Stimulated activated CD8-positive, alpha-beta memory T cell treated with anti-CD3 and anti-CD28 coated beads, Interleukin-2, amount 100 ng/mL, for 1 hour (primary cell): ENCODE results near the gene ZNF277.
A peak's percentile ranks its signal among the peaks of the same experiment; 100 is the strongest.

Source experiments
- DNase-seq, 2 donors: peaks; one replicate each; pipeline ENCODE4 v3.0.0-alpha.2; 2020; ENCODE audit warnings: low read depth in 2 of 2

The ZNF277 gene

GRCh38 chr7:112350585-112350984, 144.1 kb downstream of the ZNF277 start:
- DNase-seq = no peak

DNA sequence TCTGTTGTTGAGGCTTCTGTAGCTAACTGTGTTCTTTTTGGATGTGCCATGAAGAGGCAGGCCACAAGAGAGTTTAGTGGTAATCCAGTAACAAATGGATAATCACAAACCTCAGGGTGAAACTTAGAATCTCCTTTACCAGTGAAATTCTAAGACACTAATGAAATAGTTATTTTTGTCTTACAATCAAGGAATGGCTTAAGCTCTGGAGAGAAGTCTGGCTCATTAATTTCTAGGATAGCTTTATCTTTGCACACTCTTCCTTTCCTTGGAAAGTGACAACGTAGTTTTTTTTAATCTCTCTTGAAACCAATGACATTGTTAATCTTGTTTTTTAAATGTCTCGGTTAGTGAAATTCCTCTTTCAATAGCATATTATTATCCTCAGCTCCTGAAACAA, 150.1 kb downstream of the ZNF277 start:
- no peak for DNase-seq

GRCh38 chr7:112357136-112357535, 150.6 kb downstream of the ZNF277 start:
- no peak for DNase-seq

DNA sequence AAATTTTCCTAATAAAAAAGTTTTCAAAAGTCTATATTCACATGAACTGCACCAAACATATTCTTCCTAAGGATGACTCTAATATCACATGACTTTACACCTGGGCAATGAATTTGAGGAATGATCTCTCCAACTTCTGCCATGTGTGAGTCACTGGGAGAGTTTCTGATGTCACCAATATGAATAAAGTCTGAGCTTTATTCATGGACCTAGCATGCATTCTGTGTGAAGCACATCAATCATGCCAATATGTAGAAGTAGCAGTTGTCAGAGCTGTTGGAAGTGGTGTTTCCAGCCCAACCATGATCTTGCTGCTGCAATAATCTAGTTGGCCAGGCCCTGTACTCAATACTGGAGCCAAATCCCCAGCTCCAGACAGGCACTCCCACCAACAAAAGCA, 152.0 kb downstream of the ZNF277 start:
- DNase-seq = no peak

DNA sequence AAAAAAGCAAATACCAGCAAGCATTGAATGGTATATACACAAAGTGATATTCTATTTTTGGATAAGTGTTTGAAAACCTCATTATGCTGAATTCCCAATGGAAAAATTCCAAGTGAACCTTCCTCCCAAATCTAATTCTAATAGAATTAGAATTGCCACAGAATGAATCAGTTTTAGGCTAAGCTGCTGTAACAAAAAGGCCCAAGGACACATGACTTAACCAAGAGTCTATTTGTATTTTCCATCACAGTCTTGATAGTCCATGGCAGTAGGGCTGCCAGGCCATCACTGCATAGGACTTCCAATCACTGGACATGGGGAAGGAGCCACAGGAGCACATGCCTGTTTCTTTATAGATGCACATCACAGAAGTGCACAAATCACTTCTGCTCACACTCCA, 152.6 kb downstream of the ZNF277 start:
- DNase-seq = no peak

GRCh38 chr7:112360681-112361080, 154.2 kb downstream of the ZNF277 start:
- no peak for DNase-seq

- no peak for DNase-seq
These were observed 154.7 kb downstream of the ZNF277 start for GRCh38 chr7:112361154-112361553.

DNA sequence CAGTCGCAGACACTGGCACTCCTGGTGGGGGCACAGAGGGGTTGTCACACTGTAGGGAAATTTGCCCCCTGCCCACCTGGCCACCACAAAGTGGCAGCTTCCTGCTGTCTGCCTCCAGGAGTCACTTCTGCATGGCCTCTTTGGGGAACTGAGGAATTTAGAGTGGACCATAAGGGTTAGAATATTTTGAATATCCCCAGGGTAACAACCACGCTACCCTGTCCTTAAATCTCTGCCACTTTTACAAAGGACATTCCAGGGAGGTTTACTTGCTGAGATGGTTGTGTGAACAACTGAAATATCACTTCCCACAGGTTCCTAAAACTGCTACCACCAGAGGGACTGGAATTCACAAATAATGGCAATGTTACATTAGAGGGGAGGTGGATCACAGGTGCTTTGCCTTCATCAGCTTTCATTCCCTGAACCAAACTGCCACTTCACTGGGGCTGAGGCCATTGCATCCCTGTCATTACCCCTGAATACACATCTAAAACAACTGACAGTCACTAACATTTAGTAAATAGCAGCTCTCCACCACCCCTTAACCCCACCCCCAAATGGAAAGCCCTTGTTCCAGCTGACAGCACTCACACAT, 155.7 kb downstream of the ZNF277 start:
- DNase-seq = no peak

- no peak for DNase-seq
These were observed 156.2 kb downstream of the ZNF277 start for GRCh38 chr7:112362731-112363131.

DNA sequence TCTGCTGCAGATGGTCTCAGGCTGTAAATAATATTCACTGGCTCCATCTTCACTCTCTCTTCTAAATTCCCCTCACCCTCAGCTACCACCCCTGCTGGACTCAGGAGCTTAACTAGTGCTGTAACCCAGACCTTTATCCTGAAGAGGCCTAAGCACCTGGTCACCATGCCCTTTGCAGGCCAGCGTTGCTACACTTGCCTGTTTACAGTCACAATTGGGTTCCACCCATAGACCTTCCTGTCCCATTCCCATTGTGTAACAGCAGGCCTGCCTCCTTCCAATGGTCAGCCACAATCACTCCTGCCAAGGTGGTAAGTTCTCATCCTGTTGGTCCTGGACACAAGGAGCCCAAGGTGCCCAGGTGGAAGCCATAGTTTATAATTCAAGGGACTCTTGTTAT, 157.9 kb downstream of the ZNF277 start:
- no peak for DNase-seq

- DNase-seq = no peak
These were observed 159.1 kb downstream of the ZNF277 start for GRCh38 chr7:112365551-112365950.

DNA sequence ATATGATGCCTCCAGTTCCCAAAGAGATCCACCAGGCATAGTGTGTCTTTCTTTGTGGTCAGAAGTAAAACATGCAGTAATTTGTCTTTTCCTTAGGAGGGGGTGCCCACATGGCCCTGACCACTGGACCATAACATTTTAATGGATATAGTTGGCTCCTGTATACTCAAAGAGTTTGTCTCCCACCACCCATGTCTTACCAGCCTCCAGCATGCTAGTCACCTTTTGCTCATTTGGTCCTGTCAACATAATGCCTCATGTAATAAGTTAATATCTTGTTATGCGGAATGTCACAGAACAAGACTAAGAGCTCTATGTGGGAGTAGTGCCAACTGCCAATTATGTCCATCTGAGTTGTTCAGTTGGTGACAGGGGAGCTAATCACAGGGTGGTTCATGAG, 160.4 kb downstream of the ZNF277 start:
- no peak for DNase-seq

DNA sequence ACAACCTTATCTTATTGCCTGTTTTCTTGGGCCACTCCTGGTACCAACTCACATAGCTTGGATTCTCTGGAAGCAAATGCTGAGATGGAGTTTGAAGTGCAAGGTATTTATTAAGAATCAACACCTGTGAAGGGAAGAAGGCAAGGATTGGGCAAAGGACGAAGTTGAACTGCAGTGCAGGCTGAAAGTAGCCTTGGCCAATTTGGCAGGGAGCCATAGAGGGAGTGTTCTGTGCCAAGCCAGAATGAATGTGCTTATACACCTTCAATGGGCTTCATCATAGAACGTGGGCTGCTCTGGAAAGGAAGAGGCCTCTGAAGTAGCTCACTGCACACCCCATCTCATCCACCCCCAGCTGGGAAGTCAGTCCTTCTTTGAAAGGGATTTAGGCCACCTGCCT, 163.9 kb downstream of the ZNF277 start:
- no peak for DNase-seq

- DNase-seq = no peak
These were observed 165.2 kb downstream of the ZNF277 start for GRCh38 chr7:112371701-112372100.

DNA sequence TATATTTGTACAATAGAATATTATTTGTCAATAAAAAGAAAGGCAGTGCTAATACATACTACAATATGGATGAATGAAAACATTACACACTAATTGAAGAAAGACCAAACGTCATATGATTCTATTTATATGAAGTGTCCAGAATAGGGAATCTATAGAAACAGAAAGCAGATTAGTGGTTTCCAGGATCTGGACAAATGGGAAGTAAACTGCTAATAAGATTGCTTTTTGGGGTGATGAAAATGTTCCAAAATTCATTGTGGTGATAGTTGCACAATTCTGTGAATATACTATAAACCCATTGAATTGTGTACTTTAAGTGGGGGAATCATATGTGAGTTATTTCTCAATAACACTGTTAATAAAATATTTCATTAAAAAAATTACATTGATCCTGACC, 165.6 kb downstream of the ZNF277 start:
- DNase-seq = no peak

DNA sequence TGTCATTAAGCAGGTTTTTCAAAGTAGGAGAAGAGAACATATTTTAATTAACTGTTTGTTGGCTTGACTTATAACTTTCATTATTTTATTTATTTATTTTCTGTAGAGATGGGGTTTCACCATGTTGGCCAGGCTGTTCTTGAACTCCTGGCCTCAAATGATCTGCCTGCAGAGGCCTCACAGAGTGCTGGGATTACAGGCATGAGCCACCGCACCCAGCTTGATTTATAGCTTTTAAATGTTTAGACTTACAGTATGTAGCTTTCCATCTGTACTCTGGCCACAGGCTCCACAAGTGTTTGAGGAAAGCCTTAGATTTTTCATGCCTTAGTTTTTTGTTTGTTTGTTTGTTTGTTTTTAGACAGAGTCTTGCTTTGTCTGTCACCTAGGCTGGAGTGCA, 171.1 kb downstream of the ZNF277 start:
- no peak for DNase-seq

GRCh38 chr7:112381311-112382091, 175.0 kb downstream of the ZNF277 start:
- no peak for DNase-seq

DNA sequence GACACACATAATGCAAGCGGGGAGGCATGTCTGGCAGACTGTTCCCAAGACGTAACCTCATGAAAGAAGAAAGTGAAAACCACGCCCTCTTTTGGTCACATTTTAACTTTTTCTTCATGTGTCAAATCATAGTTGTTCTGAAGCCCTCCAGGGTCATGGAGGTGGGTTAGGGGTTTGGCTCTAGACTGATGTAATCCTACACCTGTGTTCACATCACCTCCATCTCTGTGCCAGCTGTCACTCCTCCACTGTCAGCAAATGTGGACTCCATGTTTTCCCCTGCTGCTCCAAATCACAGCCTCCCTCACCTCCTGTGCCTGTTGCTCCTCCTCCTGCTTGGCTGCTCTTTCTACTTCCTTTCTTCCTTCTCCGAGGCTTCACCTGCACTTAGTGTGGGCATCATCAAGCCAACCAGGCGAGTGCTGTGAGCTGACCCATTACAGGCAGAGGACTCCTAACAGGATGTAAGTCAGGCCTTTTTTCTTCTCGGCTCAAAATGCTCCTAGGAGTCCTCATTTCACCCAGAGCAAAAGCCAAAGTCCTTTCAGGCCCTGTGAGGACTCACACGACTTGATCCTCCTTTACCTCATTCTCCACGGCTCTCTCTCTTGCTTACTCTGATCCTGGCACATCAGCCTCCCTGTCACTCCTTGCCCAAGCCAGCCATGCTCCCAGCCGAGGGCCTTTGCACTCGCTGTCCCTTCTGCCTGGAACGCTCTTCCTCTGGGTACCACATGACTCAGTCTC, 177.3 kb downstream of the ZNF277 start:
- no peak for DNase-seq

DNA sequence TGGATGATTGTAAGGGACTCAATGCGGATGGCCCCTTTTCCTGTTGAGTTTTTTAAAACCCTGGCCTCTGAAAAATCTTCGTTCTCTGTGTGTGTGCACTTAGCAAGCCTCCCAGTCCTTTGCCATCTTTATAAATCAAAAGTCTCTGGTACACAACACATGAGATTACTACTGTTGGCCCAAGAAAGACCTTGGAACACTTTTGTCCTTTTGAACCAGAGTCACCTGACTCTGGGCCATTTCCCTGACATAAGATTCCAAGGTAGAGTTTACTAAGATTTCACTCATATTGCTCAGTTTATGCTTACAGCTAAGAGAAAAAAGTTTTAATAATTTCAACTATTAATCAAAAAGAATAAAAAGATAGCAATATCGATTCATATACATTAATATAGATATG, 179.0 kb downstream of the ZNF277 start:
- no peak for DNase-seq

- no peak for DNase-seq
These were observed 180.1 kb downstream of the ZNF277 start for GRCh38 chr7:112386619-112387018.

- no peak for DNase-seq
These were observed 183.7 kb downstream of the ZNF277 start for GRCh38 chr7:112390167-112390566.

DNA sequence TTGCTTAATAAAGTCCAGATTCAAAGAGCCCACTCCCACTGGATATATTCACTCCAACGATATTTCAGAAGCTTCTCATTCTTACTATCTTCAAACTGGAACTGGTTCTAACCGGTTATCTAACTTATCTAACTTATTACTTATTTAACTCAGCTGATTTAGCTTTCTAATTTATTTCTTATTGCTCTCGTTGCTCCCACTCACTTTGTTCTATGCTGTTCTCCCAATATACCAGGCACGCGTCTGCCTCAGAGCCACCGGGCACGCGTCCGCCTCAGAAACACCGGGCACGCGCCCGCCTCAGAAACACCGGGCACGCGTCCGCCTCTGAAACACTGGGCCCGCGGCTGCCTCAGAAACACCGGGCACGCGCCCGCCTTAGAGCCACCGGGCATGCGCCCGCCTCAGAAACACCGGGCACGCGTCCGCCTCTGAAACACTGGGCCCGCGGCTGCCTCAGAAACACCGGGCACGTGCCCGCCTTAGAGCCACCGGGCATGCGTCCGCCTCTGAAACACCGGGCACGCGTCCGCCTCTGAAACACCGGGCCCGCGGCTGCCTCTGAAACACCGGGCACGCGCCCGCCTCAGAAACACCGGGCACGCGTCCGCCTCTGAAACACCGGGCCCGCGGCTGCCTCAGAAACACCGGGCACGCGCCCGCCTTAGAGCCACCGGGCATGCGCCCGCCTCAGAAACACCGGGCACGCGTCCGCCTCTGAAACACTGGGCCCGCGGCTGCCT, 184.8 kb downstream of the ZNF277 start:
- peak; percentile 14 to 36 for DNase-seq
